ENCODE measurements around the gene TRABD2B.

The TRABD2B gene

GRCh38 chr1:47992720-47993415 is 4.3 kb downstream of the TRABD2B start:
- DNase-seq (ENCODE audit: low spot score), result no peak

- no peak for DNase-seq (ENCODE audit: low spot score)
Measured at GRCh38 chr1:47991673-47992072, 5.5 kb downstream of the TRABD2B start.

- DNase-seq (ENCODE audit: low spot score), result no peak
Measured at GRCh38 chr1:47991187-47991586, 6.0 kb downstream of the TRABD2B start.

GRCh38 chr1:47990286-47990685 is 6.9 kb downstream of the TRABD2B start:
- no peak for DNase-seq (ENCODE audit: low spot score)

- DNase-seq (ENCODE audit: low spot score), result no peak
Measured at GRCh38 chr1:47987601-47988000, 9.6 kb downstream of the TRABD2B start.

GRCh38 chr1:47986761-47987200 is 10.4 kb downstream of the TRABD2B start:
- DNase-seq (ENCODE audit: low spot score), result no peak

GRCh38 chr1:47985018-47985417 is 12.2 kb downstream of the TRABD2B start:
- DNase-seq (ENCODE audit: low spot score), result no peak

- no peak for DNase-seq (ENCODE audit: low spot score)
Measured at GRCh38 chr1:47984175-47984789, 12.9 kb downstream of the TRABD2B start.

GRCh38 chr1:47983691-47984090 is 13.5 kb downstream of the TRABD2B start:
- DNase-seq (ENCODE audit: low spot score), result no peak

GRCh38 chr1:47981667-47982350 is 15.4 kb downstream of the TRABD2B start:
- no peak for DNase-seq (ENCODE audit: low spot score)

GRCh38 chr1:47980501-47980900 is 16.7 kb downstream of the TRABD2B start:
- DNase-seq (ENCODE audit: low spot score), result no peak

- no peak for DNase-seq (ENCODE audit: low spot score)
Measured at GRCh38 chr1:47979724-47980123, 17.5 kb downstream of the TRABD2B start.

GRCh38 chr1:47978486-47978885 is 18.7 kb downstream of the TRABD2B start:
- DNase-seq (ENCODE audit: low spot score), result no peak

- DNase-seq (ENCODE audit: low spot score), result no peak
Measured at GRCh38 chr1:47976728-47977127, 20.5 kb downstream of the TRABD2B start.

- no peak for DNase-seq (ENCODE audit: low spot score)
Measured at GRCh38 chr1:47976267-47976666, 20.9 kb downstream of the TRABD2B start.

GRCh38 chr1:47975302-47975921 is 21.8 kb downstream of the TRABD2B start:
- no peak for DNase-seq (ENCODE audit: low spot score)

- no peak for DNase-seq (ENCODE audit: low spot score)
Measured at GRCh38 chr1:47972864-47973432, 24.2 kb downstream of the TRABD2B start.

- DNase-seq (ENCODE audit: low spot score), result no peak
Measured at GRCh38 chr1:47971385-47972160, 25.6 kb downstream of the TRABD2B start.

GRCh38 chr1:47970882-47971281 is 26.3 kb downstream of the TRABD2B start:
- DNase-seq (ENCODE audit: low spot score), result no peak

GRCh38 chr1:47969478-47969877 is 27.7 kb downstream of the TRABD2B start:
- DNase-seq (ENCODE audit: low spot score), result no peak

GRCh38 chr1:47968556-47968888 is 28.7 kb downstream of the TRABD2B start:
- DNase-seq (ENCODE audit: low spot score), result no peak

All from pons (tissue), 1 donor.